ENCODE results near the gene OR10H3.
"Not testable (repeated sequence)": the region's sequence is repeated elsewhere in the genome, so short reads cannot be mapped to it uniquely, and the experiment has no call there.

The OR10H3 gene

GRCh38 chr19:15737722-15738121 is at the start of gene OR10H3:
TSS of gene OR10H3 (plus strand) at chr19:15737985. CDS start at chr19:15741393, 3,408 bp downstream.
- in situ Hi-C loops (cut with MboI; ENCODE audit: low sequenced_read_pairs): no loop called here

- in situ Hi-C loops (cut with MboI; ENCODE audit: low sequenced_read_pairs): no loop called here
Measured at GRCh38 chr19:15696654-15697194, 41.1 kb upstream of the OR10H3 start.

- in situ Hi-C loops (cut with MboI; ENCODE audit: low sequenced_read_pairs): no loop called here
Measured at GRCh38 chr19:15701757-15702533, 35.8 kb upstream of the OR10H3 start.

GRCh38 chr19:15702534-15702930 is 35.3 kb upstream of the OR10H3 start:
- in situ Hi-C loops (cut with MboI; ENCODE audit: low sequenced_read_pairs): no loop called here

GRCh38 chr19:15714638-15715037 is 23.1 kb upstream of the OR10H3 start:
- in situ Hi-C loops (cut with MboI; ENCODE audit: low sequenced_read_pairs): no loop called here

- in situ Hi-C loops (cut with MboI; ENCODE audit: low sequenced_read_pairs): no loop called here
Measured at GRCh38 chr19:15715642-15716041, 22.1 kb upstream of the OR10H3 start.

GRCh38 chr19:15717809-15718208 is 20.0 kb upstream of the OR10H3 start:
- in situ Hi-C loops (cut with MboI; ENCODE audit: low sequenced_read_pairs): no loop called here

- in situ Hi-C loops (cut with MboI; ENCODE audit: low sequenced_read_pairs): no loop called here
Measured at GRCh38 chr19:15721268-15721667, 16.5 kb upstream of the OR10H3 start.

GRCh38 chr19:15722956-15723355 is 14.8 kb upstream of the OR10H3 start:
- in situ Hi-C loops (cut with MboI; ENCODE audit: low sequenced_read_pairs): no loop called here

- in situ Hi-C loops (cut with MboI; ENCODE audit: low sequenced_read_pairs): no loop called here
Measured at GRCh38 chr19:15727724-15728123, 10.1 kb upstream of the OR10H3 start, which contains the start of gene OR10H2. TSS of gene OR10H2 (plus strand) at chr19:15728024. CDS start at chr19:15728044, 20 bp downstream.

GRCh38 chr19:15730538-15730937 is 7.2 kb upstream of the OR10H3 start:
- in situ Hi-C loops (cut with MboI; ENCODE audit: low sequenced_read_pairs): no loop called here

- in situ Hi-C loops (cut with MboI; ENCODE audit: low sequenced_read_pairs): no loop called here
Measured at GRCh38 chr19:15732388-15732787, 5.4 kb upstream of the OR10H3 start.

GRCh38 chr19:15733895-15734294 is 3.9 kb upstream of the OR10H3 start:
- in situ Hi-C loops (cut with MboI; ENCODE audit: low sequenced_read_pairs): no loop called here

GRCh38 chr19:15740785-15741184 is 3.0 kb downstream of the OR10H3 start:
- in situ Hi-C loops (cut with MboI; ENCODE audit: low sequenced_read_pairs): no loop called here

- in situ Hi-C loops (cut with MboI; ENCODE audit: low sequenced_read_pairs): no loop called here
Measured at GRCh38 chr19:15748239-15748638, 10.5 kb downstream of the OR10H3 start.

- in situ Hi-C loops (cut with MboI; ENCODE audit: low sequenced_read_pairs): no loop called here
Measured at GRCh38 chr19:15758379-15758778, 20.6 kb downstream of the OR10H3 start.

GRCh38 chr19:15759962-15760565 is 22.3 kb downstream of the OR10H3 start:
- in situ Hi-C loops (cut with MboI; ENCODE audit: low sequenced_read_pairs): no loop called here

GRCh38 chr19:15769586-15769985 is 31.8 kb downstream of the OR10H3 start:
- in situ Hi-C loops (cut with MboI; ENCODE audit: low sequenced_read_pairs): no loop called here

- in situ Hi-C loops (cut with MboI; ENCODE audit: low sequenced_read_pairs): not testable (repeated sequence)
Measured at GRCh38 chr19:15774159-15774558, 36.4 kb downstream of the OR10H3 start.

GRCh38 chr19:15775249-15775648 is 37.5 kb downstream of the OR10H3 start:
- in situ Hi-C loops (cut with MboI; ENCODE audit: low sequenced_read_pairs): no loop called here

- in situ Hi-C loops (cut with MboI; ENCODE audit: low sequenced_read_pairs): no loop called here
Measured at GRCh38 chr19:15776264-15776663, 38.5 kb downstream of the OR10H3 start.

Measured in HL-60/S4 treated with phorbol 12-myristate 13-acetate at 8.2 ng/mL for 4 days and 3 days (cell line).